OCI-LY1 (cell line): ENCODE results near the gene RHEX.
"Not testable (repeated sequence)": the region's sequence is repeated elsewhere in the genome, so short reads cannot be mapped to it uniquely, and the experiment has no call there.

Experiments used
- H2AFZ ChIP-seq: fragments of 200-600 bp; sonication (generic), shearing (Covaris generic); 2 replicates; pipeline ENCODE4 v1.6.0; 2014; ENCODE audit warnings: antibody characterized with exemption, mild to moderate bottlenecking, low read length
- H3F3A ChIP-seq: fragments of 200-600 bp; sonication (generic), shearing (Covaris generic); 2 replicates; pipeline ENCODE4 v1.6.0; 2014; ENCODE audit warnings: mild to moderate bottlenecking, antibody characterized with exemption, low read length, moderate library complexity; ENCODE audit not compliant: insufficient read depth
- H3K27ac ChIP-seq: fragments of 200-600 bp; sonication (generic); 2 replicates; pipeline ENCODE4 v1.5.1; 2014; ENCODE audit warnings: low read length, mixed run types, mild to moderate bottlenecking, low read depth; ENCODE audit not compliant: poor library complexity, severe bottlenecking
- H3K27me3 ChIP-seq: fragments of 200-600 bp; sonication (generic); 2 replicates; pipeline ENCODE4 v1.6.0; 2014; ENCODE audit warnings: antibody characterized with exemption, mild to moderate bottlenecking, low read length, moderate library complexity; ENCODE audit not compliant: insufficient read depth
- H3K36me3 ChIP-seq: fragments of 200-600 bp; sonication (generic); 2 replicates; pipeline ENCODE4 v1.6.1; 2014; ENCODE audit warnings: mild to moderate bottlenecking, antibody characterized with exemption, low read length, moderate library complexity, mixed read lengths; ENCODE audit not compliant: insufficient read depth
- H3K4me1 ChIP-seq: fragments of 200-600 bp; sonication (generic); 2 replicates; pipeline ENCODE4 v1.5.1; 2014; ENCODE audit warnings: mild to moderate bottlenecking, low read length, moderate library complexity; ENCODE audit not compliant: insufficient read depth, severe bottlenecking
- H3K4me2 ChIP-seq: fragments of 200-600 bp; sonication (generic), shearing (Covaris generic); 2 replicates; pipeline ENCODE4 v1.6.1; 2014; ENCODE audit warnings: low read length
- H3K4me3 ChIP-seq: fragments of 200-600 bp; sonication (generic); 2 replicates; pipeline ENCODE4 v1.5.1; 2014; ENCODE audit warnings: low read length, low read depth, mild to moderate bottlenecking, mixed read lengths; ENCODE audit not compliant: poor library complexity, severe bottlenecking
- H3K79me2 ChIP-seq: fragments of 200-600 bp; shearing (Covaris generic); 2 replicates; pipeline ENCODE4 v1.6.1; 2016; ENCODE audit warnings: mixed run types, low read length, mixed read lengths; ENCODE audit not compliant: insufficient read depth
- H3K9ac ChIP-seq: fragments of 200-600 bp; sonication (generic), shearing (Covaris generic); 2 replicates; pipeline ENCODE4 v1.6.1; 2014; ENCODE audit warnings: mild to moderate bottlenecking, low read length, mixed read lengths
- H3K9me2 ChIP-seq: fragments of 200-600 bp; sonication (generic), shearing (Covaris generic); 2 replicates; pipeline ENCODE4 v1.6.1; 2014; ENCODE audit warnings: low read depth, mild to moderate bottlenecking, low read length, mixed read lengths
- H3K9me3 ChIP-seq: fragments of 200-600 bp; shearing (Covaris generic); 2 replicates; pipeline ENCODE4 v1.6.1; 2014; ENCODE audit warnings: low read length, mixed read lengths
- H4K20me1 ChIP-seq: fragments of 200-600 bp; sonication (generic), shearing (Covaris generic); 2 replicates; pipeline ENCODE4 v1.6.0; 2016; ENCODE audit warnings: mild to moderate bottlenecking, low read length; ENCODE audit not compliant: insufficient read depth
- CTCF ChIP-seq: fragments of 200-600 bp; sonication (generic), shearing (Covaris generic); IDR thresholded peaks from 2 replicates; pipeline ENCODE4 v1.5.1; 2017; ENCODE audit warnings: mild to moderate bottlenecking, antibody characterized with exemption, low read length, moderate library complexity, mixed read lengths
- EZH2 ChIP-seq: fragments of 200-600 bp; sonication (generic), shearing (Covaris generic); IDR thresholded peaks from 2 replicates; pipeline ENCODE4 v1.8.0; 2017; ENCODE audit warnings: borderline replicate concordance, mixed run types, mild to moderate bottlenecking, antibody characterized with exemption, low read length, moderate library complexity, mixed read lengths

Gene RHEX

GRCh38 chr1:206049293-206049692 is 3.7 kb upstream of the RHEX start:
- Histone ChIP-seq H3K4me1 (peaks cover 79% of the 10 kb centered on the region), H3K9me3 (no peaks in the 10 kb centered on the region), H3K36me3 (no peaks in the 10 kb centered on the region), H3K9me2 (no peaks in the 10 kb centered on the region), H3K79me2 (peaks cover 6% of the 10 kb centered on the region; the same call in 1 of the 2 replicates), H3K27ac (peak overlapping the region; percentile 89), H4K20me1 (no peaks in the 10 kb centered on the region), H3K4me2 (no peak overlapping the region), H3K27me3 (no peaks in the 10 kb centered on the region), H3K4me3 (no peak overlapping the region), H2AFZ (no peak overlapping the region), H3F3A (peaks cover 7% of the 10 kb centered on the region; the same call in 1 of the 2 replicates), H3K9ac (no peak overlapping the region)
- no peak for TF ChIP-seq CTCF
- TF ChIP-seq EZH2: no peak

DNA sequence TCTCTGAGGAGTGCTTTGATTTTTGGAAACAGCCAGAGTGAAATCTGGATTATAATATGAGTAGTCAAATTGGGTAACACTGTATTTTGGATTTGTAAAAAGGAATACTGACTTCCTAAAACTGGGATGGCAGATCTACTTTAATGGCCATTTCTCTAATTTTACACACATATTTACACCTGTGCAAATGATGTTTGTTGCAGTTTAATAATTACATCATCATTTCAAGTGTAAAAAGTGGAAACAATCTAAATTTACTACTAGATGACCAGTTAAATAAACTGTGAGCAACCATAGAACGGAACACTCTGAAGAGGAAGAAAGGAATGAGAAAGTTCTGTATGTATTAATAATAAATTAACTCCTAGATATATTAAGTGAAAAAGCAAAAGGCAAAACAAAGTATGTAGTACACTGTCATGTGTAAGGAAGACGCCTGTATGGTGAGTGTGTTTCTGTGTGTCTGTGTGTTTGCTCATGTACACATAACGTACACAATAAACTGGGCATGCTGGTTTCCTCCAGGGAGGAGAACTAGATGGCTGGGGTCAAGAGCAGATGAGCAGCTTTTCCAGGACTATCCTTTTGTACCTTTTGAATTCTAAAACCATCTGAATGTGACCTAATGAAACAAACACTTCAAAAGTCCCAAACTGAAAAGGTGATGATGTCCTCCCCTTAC is 2.9 kb upstream of the RHEX start:
- no peaks in the 10 kb centered on the region for H4K20me1 ChIP-seq
- H3F3A ChIP-seq: peaks cover 7% of the 10 kb centered on the region; the same call in 1 of the 2 replicates
- no peaks in the 10 kb centered on the region for H3K27me3 ChIP-seq
- H3K36me3 ChIP-seq: no peaks in the 10 kb centered on the region
- peaks cover 8% of the 10 kb centered on the region; the same call in 1 of the 2 replicates for H3K79me2 ChIP-seq
- no peaks in the 10 kb centered on the region for H3K9me2 ChIP-seq
- H3K9me3 ChIP-seq: no peaks in the 10 kb centered on the region
- peak overlapping the region; percentile 89 for H3K27ac ChIP-seq
- no peak overlapping the region for H3K4me3 ChIP-seq
- H3K9ac ChIP-seq: peak overlapping the region; percentile 10; the same call in 1 of the 2 replicates
- peaks cover 86% of the 10 kb centered on the region for H3K4me1 ChIP-seq
- H2AFZ ChIP-seq: no peak overlapping the region
- H3K4me2 ChIP-seq: peak overlapping the region; percentile 32; the same call in 1 of the 2 replicates
- TF ChIP-seq EZH2 (no peak), CTCF (no peak)

DNA sequence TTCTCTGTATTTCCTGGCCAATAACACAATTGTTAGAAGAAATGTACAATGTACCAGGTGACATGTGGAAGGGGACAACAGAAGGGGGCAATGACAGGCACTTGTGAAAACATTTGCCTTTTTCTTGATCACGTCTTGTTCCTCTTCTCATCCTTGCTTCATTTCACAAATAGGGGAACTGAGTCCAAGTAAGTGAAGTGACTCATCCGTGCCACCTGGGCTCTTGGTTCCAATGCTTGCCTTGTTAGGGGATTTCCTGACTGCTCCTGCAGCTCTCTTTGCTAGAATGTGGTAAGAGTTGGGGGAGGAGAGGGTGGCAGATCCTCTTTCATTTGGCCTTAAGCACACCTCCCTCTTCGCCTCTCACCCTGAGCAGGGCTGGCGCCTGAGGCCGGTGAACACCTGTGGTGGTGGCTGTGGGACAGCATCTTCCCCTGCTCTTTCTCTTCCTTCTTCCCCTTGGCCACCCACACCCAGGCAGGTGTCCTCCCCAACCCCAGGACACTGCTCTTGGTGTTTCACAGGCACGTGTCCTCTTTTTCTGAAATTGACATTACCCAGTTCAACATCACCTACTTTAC is 2.2 kb upstream of the RHEX start:
- Histone ChIP-seq H4K20me1 (no peaks in the 10 kb centered on the region), H3K4me3 (no peak overlapping the region), H3K4me2 (peak overlapping the region; percentile 32), H3K9me2 (no peaks in the 10 kb centered on the region), H3F3A (peaks cover 7% of the 10 kb centered on the region; the same call in 1 of the 2 replicates), H3K9me3 (no peaks in the 10 kb centered on the region), H3K9ac (peak overlapping the region; percentile 49; the same call in 1 of the 2 replicates), H3K27me3 (no peaks in the 10 kb centered on the region), H3K27ac (peak overlapping the region; percentile 89), H3K79me2 (peaks cover 8% of the 10 kb centered on the region; the same call in 1 of the 2 replicates), H3K36me3 (no peaks in the 10 kb centered on the region), H2AFZ (no peak overlapping the region), H3K4me1 (peaks cover 92% of the 10 kb centered on the region)
- peak; percentile 18; the same call in 1 of the 2 replicates for TF ChIP-seq CTCF
- no peak for TF ChIP-seq EZH2

GRCh38 chr1:206052231-206052865 is 625 bp upstream of the RHEX start:
- H4K20me1 ChIP-seq, H3K79me2 ChIP-seq, H3K9me3 ChIP-seq, H2AFZ ChIP-seq, H3K27me3 ChIP-seq, H3K9me2 ChIP-seq, H3F3A ChIP-seq: not testable (repeated sequence)
- H3K4me2 ChIP-seq: peak overlapping the region; percentile 88
- H3K36me3 ChIP-seq: peaks cover 15% of the 10 kb centered on the region
- H3K4me1 ChIP-seq: peaks cover 97% of the 10 kb centered on the region
- peak overlapping the region; percentile 65 for H3K4me3 ChIP-seq
- H3K27ac ChIP-seq: peak overlapping the region; percentile 89
- peak overlapping the region; percentile 79 for H3K9ac ChIP-seq

GRCh38 chr1:206053616-206054015 is 643 bp downstream of the RHEX start:
- Histone ChIP-seq H3K4me1 (peaks cover 95% of the 10 kb centered on the region), H3K9ac (peak overlapping the region; percentile 79), H3K4me3 (peak overlapping the region; percentile 65), H3K36me3 (peaks cover 25% of the 10 kb centered on the region), H3K4me2 (peak overlapping the region; percentile 88), H3K27ac (peak overlapping the region; percentile 89)
- not testable (repeated sequence) for H3K27me3 ChIP-seq, H4K20me1 ChIP-seq, H3K9me2 ChIP-seq, H3K79me2 ChIP-seq, H2AFZ ChIP-seq, H3F3A ChIP-seq, H3K9me3 ChIP-seq
